ENCODE measurements around the gene GPR35.

DNA sequence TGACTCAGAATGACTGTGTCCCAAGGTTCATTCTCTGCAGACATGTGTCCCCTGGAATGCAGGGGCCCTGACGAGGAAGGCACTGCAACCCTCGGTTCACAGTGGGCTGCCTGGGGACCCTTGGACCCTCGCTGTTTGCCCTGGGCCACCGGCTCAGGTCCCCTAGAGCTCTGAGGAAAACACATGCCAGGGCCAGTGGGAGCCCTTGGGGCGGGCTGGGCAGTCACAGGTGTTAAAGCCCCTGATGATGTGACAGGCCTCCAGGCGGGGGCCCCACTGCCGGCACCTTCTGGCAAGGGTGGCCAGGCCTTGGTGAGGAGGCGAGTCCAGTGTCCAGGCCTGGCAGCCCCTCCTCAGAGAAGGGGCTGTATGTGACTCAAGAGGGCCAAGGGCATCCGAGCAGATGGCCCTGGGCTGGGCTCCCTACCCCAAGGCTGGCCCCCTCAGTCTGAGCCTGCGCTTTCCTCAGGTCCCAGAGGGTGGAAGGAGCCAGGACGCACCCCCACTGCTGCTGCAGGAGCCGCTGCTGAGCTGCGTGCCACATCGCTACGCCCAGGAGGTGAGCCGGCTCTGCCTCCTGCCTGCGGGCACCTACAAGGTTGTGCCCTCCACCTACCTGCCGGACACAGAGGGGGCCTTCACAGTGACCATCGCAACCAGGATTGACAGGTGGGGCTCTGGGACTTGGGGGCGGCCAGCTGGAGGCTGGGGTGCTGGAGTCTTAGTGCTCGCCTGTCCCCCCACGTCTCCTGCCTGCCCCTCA, 27.7 kb upstream of the GPR35 start:
- TF ChIP-seq CTCF (IDR thresholded peaks at IDR 0.05 in 4 of 5, conservative IDR thresholded peaks at IDR 0.05 in 1 of 5) = no peak
- no peak for TF ChIP-seq POLR2A (IDR thresholded peaks at IDR 0.05)

Measured in gastrocnemius medialis (tissue), 4 donors.